A549 (cell line): ENCODE data around the gene MACROH2A2.

ENCODE experiments used
- POLR2A ChIP-seq: IDR thresholded peaks from 2 replicates; pipeline ENCODE4 v1.6.1; 2012; ENCODE audit warnings: mild to moderate bottlenecking, low read length
- RNF2 ChIP-seq: fragments of 200-600 bp; sonication (generic); IDR thresholded peaks from 2 replicates; pipeline ENCODE4 v1.6.1; 2016; ENCODE audit warnings: low read depth, mild to moderate bottlenecking, antibody characterized with exemption, moderate library complexity, borderline replicate concordance
- TF ChIP-seq, protein P1 (sequence below): fragments of >200 bp; sonication (Bioruptor Twin); formaldehyde crosslinking; IDR thresholded peaks from 3 replicates; pipeline ENCODE4 v1.5.1; 2016

DNA sequence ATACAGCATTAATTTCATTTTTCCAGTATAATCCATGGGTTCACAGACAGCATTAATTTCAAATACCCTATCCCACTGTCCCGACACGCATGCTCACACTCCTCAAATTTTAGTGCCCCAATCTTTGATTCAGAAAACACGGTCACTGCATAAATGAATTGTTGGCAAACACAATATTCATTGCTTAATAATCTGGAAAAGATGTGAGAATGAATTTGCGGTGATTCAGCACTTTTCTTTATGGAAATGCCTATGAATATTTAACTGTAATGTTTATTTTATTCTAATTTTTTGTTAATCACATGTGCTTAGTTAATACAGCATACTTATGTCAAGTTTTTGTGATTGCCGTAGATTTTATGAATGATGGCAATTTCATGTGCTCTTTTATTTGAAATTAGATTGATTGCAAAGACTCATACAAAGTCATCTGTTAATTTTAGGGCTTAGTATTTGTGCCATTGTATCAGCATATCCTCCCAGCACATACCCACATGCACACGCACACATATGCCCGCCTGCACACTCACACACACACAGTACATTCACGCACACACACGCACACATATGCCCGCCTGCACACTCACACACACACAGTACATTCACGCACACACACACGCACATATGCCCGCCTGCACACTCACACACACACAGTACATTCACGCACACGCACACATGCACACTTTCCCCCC, 35.1 kb downstream of the MACROH2A2 start:
- no peak for TF ChIP-seq RNF2
- TF ChIP-seq, protein P1, sequence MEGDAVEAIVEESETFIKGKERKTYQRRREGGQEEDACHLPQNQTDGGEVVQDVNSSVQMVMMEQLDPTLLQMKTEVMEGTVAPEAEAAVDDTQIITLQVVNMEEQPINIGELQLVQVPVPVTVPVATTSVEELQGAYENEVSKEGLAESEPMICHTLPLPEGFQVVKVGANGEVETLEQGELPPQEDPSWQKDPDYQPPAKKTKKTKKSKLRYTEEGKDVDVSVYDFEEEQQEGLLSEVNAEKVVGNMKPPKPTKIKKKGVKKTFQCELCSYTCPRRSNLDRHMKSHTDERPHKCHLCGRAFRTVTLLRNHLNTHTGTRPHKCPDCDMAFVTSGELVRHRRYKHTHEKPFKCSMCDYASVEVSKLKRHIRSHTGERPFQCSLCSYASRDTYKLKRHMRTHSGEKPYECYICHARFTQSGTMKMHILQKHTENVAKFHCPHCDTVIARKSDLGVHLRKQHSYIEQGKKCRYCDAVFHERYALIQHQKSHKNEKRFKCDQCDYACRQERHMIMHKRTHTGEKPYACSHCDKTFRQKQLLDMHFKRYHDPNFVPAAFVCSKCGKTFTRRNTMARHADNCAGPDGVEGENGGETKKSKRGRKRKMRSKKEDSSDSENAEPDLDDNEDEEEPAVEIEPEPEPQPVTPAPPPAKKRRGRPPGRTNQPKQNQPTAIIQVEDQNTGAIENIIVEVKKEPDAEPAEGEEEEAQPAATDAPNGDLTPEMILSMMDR = no peak
- TF ChIP-seq POLR2A = no peak
